Heart left ventricle (tissue), 16 donors: Measurements from ENCODE around the gene HSF4. TPM values are rescaled to one million over a fixed set of nuclear protein-coding genes. Genes with fewer than 3 reads are reported as not detected.

Experiments
- ATAC-seq, 4 donors: fragments of 200-7000 bp; cut with Tn5 transposase; one replicate each; pipeline ENCODE4 v1.9.1; 2020 to 2022; ENCODE audit warnings: moderate library complexity in 4 of 4, mild to moderate bottlenecking in 3 of 4, moderate number of reproducible peaks in 1 of 4
- DNase-seq, 5 donors: peaks; one replicate each; pipeline ENCODE4 v3.0.0-alpha.2; 2020
- H3K27ac ChIP-seq, 12 donors: fragments of 200-600 bp; sonication (generic) in 4 of 12; one replicate each; pipeline versions ENCODE4 v1.5.0 to v1.8.0; 2016 to 2022; ENCODE audit warnings: mild to moderate bottlenecking in 2 of 12
- H3K27me3 ChIP-seq, 9 donors: fragments of 200-600 bp; sonication (generic) in 2 of 9; one replicate each; pipeline versions ENCODE4 v1.5.1 to v1.8.0; 2016 to 2022; ENCODE audit warnings: mild to moderate bottlenecking in 3 of 9
- H3K36me3 ChIP-seq, 9 donors: fragments of 200-600 bp; sonication (generic) in 2 of 9; one replicate each; pipeline versions ENCODE4 v1.5.0 to v1.8.0; 2018 to 2022; ENCODE audit warnings: mild to moderate bottlenecking in 2 of 9
- H3K4me1 ChIP-seq, 12 donors: fragments of 200-600 bp; sonication (generic) in 4 of 12; one replicate each; pipeline versions ENCODE4 v1.5.0 to v1.8.0; 2016 to 2022; ENCODE audit warnings: mild to moderate bottlenecking in 3 of 12
- H3K4me3 ChIP-seq, 12 donors: fragments of 200-600 bp; sonication (generic) in 4 of 12; one replicate each; pipeline versions ENCODE4 v1.5.0 to v1.8.0; 2017 to 2022; ENCODE audit warnings: mild to moderate bottlenecking in 9 of 12, moderate library complexity in 4 of 12
- H3K9me3 ChIP-seq, 12 donors: fragments of 200-600 bp; sonication (generic) in 4 of 12; one replicate each; pipeline versions ENCODE4 v1.5.0 to v1.8.0; 2016 to 2022; ENCODE audit warnings: mild to moderate bottlenecking in 1 of 12
- POLR2A ChIP-seq, 2 donors: fragments of 450-650 bp; IDR thresholded peaks; one replicate each; pipeline ENCODE4 v1.6.1; 2017; ENCODE audit warnings: antibody characterized with exemption in 2 of 2, mild to moderate bottlenecking in 2 of 2, moderate library complexity in 2 of 2
- WGBS, 4 donors: extraction: QIAGEN DNeasy Blood & Tissue Kit in 2 of 4; methylation state at CpG; one replicate each; pipeline versions ENCODE4 v1.1.5 to v1.1.7; 2013 to 2018; 5-methylcytosine and 5-hydroxymethylcytosine counted together
- intact Hi-C, 10 donors: fragments of 100-400 bp; cut with DNase I; formaldehyde crosslinking; loops; one replicate each; pipeline versions ENCODE4 v1.11.1 to v1.14.2; 2022
- polyA plus RNA-seq, 2 donors: library from polyadenylated mRNA; stranded (reverse); fragments of 200-250 nt; gene quantifications; one replicate each; pipeline ENCODE4 v1.2.3, GENCODE V29; 2013
- total RNA-seq, 9 donors: library from RNA; depleted of rRNA in 2 of 9; stranded (reverse); fragments of >200 nt in 2 of 9; fragmentation: NEBNext Ultra II Directional in 3 of 9; extraction: Animal tissue kit (Norgen Biotek cat#: 25700) in 3 of 9; gene quantifications; one replicate each; pipeline versions ENCODE4 v1.1.0 to v1.2.4, GENCODE V29; 2016 to 2023
- TF ChIP-seq, protein P1 (sequence below), 12 donors: fragments of 200-600 bp; sonication (generic) in 4 of 12; IDR thresholded peaks; one replicate each; pipeline versions ENCODE4 v1.5.0 to v1.8.0; 2018 to 2022; ENCODE audit warnings: antibody characterized with exemption in 12 of 12, mild to moderate bottlenecking in 5 of 12
- donor health status: ischemic (EF 13 %, LVEDD 7.1; RV severe dilation, severe dysfunction).
- donor health status: healthy with polysubstance abuse.
- donor health status: DM: no; HTN: yes; CAD: no.
- donor health status: DM: no; HTN: no; CAD: no.
- donor health status: ischemic (EF 25% LVEDD 6.9; RV normal size, moderate dysfunction).
- donor health status: ischemic (EF 25% LVEDD 5.7; RV mildly dilated, moderate dysfunction).
- donor health status: healthy.
- donor health status: DM: yes; HTN: yes; CAD: no.
- donor health status: ischemic (EF 35%, LVEDD 5.7; RV mildly dilated, moderate dysfunction).
- donor health status: nonischemic (EF 11% LVEDD 7.7; RV severe dilation, severe dysfunction).
- donor health status: DM: yes; HTN: yes; CAD: no.
- donor health status: PGD.
- donor health status: ischemic (EF 29% LVEDD 5.4; RV normal size, mild dysfunction).
- donor health status: nonischemic (EF 23%, LVEDD 6.1; RV moderate dilation, normal function).

Gene HSF4
- total and polyA plus RNA-seq, 11 donors: 5.9 to 62.5 (median 35.4) TPM

DNA sequence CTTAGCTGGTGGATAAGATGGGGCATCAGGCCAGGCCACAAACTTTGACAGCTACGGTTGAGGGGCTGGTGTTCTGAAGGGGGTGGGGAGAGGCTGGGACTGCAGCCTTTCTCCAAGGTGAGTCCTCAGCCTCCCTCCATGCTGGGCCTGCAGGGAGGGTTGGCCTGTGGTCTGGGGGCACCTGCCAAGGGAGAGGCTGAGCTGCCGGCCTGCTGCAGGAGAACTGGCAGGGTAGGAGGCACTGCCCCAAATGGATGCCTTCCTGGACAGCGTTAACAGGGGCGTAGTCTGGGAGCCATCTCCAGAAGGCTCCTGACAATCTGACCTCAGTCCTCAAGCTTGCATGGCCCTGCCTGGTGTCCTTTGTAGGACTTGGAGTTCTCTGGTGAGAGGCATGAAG, 39.5 kb downstream of the HSF4 start:
- Histone ChIP-seq H3K36me3 (peaks cover 0 to 42% (median 22%) of the 10 kb centered on the region in 9 donors), H3K4me3 (no peak overlapping the region), H3K4me1 (peaks cover 0 to 4% (median 0%) of the 10 kb centered on the region in 12 donors), H3K9me3 (no peaks in the 10 kb centered on the region), H3K27me3 (no peaks in the 10 kb centered on the region), H3K27ac (no peak overlapping the region)
- ATAC-seq (no peak), DNase-seq (peak in 1 of 5 donors; percentile 45)
- intact Hi-C loops: no loop called here
- 76 to 82% (median 80%) methylated on average over 4 of the region's 4 CpGs for WGBS, 4 donors
- no peak for TF ChIP-seq POLR2A (IDR thresholded peaks at IDR 0.05)
- TF ChIP-seq, protein P1, sequence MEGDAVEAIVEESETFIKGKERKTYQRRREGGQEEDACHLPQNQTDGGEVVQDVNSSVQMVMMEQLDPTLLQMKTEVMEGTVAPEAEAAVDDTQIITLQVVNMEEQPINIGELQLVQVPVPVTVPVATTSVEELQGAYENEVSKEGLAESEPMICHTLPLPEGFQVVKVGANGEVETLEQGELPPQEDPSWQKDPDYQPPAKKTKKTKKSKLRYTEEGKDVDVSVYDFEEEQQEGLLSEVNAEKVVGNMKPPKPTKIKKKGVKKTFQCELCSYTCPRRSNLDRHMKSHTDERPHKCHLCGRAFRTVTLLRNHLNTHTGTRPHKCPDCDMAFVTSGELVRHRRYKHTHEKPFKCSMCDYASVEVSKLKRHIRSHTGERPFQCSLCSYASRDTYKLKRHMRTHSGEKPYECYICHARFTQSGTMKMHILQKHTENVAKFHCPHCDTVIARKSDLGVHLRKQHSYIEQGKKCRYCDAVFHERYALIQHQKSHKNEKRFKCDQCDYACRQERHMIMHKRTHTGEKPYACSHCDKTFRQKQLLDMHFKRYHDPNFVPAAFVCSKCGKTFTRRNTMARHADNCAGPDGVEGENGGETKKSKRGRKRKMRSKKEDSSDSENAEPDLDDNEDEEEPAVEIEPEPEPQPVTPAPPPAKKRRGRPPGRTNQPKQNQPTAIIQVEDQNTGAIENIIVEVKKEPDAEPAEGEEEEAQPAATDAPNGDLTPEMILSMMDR (IDR thresholded peaks at IDR 0.05): no peak

DNA sequence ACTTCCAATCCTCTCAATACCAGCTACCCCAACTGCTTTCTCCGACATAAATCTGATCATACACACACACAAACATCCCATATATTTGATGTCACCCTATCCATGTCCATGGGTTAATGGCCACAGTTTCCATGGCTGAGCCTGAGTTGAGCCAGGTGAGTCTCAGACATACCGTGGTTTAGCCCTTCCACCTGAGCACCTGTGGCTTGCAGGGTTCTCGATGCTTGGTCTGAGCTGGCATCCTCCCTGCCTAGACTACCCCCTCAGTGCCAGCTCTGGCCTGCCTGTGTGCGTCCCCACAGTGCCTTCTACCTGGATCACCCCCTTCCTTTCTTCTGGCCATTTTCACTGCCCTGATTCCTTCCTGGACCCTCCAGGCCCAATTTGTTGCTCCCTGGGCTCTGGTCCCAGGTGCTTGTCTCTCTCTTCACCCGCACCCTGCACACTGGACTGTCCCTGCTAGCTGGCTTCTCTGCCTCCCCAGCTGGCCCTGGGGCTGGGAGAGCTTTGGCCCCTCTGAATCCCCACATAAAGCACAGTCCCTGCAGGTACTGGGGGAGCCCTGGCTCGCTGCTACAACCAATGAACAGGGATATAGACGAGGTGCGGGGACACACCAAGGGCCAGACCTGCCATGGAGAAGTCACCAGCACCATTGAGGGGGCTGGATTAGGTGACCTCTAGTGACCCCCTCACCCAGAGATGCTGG, 41.7 kb downstream of the HSF4 start:
- no peak for TF ChIP-seq POLR2A (IDR thresholded peaks at IDR 0.05)
- TF ChIP-seq, protein P1 (IDR thresholded peaks at IDR 0.05): no peak
- Histone ChIP-seq H3K36me3 (peaks cover 0 to 33% (median 21%) of the 10 kb centered on the region in 9 donors), H3K27me3 (no peaks in the 10 kb centered on the region), H3K9me3 (no peaks in the 10 kb centered on the region), H3K4me3 (no peak overlapping the region), H3K27ac (no peak overlapping the region), H3K4me1 (no peaks in the 10 kb centered on the region)
- WGBS, 4 donors: 92 to 97% (median 95%) methylated on average over 8 of the region's 8 CpGs
- intact Hi-C loops: no loop called here
- ATAC-seq: no peak
- no peak for DNase-seq

DNA sequence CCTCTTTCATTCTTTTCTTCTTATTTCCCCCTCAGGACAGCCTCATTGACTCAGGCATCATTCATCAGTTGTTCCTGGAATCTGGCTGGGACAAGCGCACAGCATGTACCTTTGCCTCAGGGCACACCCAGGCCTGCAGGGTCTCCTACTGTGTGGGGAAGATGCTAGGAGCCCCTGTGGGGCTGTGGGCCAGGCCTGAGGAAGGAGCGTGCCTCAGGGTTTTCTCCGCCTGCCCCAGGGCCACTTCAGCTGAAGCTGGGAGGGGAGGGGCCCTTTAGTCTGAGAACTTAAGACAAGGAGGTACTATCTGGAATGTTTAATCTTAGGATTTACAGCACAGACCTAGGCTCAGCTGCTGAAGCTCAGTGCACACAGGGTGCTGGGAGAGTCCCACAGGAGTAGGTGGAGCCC, 42.3 kb downstream of the HSF4 start:
- no peaks in the 10 kb centered on the region for H3K9me3 ChIP-seq
- no peaks in the 10 kb centered on the region for H3K4me1 ChIP-seq
- no peak for ATAC-seq
- no peak overlapping the region for H3K27ac ChIP-seq
- intact Hi-C loops: no loop called here
- H3K36me3 ChIP-seq: peaks cover 0 to 28% (median 16%) of the 10 kb centered on the region in 9 donors
- no peaks in the 10 kb centered on the region for H3K27me3 ChIP-seq
- no peak overlapping the region for H3K4me3 ChIP-seq
- WGBS, 4 donors: 89 to 98% (median 96%) methylated on average over 3 of the region's 3 CpGs
- peak in 1 of 5 donors; percentile 27 for DNase-seq
- TF ChIP-seq, protein P1 (IDR thresholded peaks at IDR 0.05): no peak
- TF ChIP-seq POLR2A (IDR thresholded peaks at IDR 0.05): no peak

DNA sequence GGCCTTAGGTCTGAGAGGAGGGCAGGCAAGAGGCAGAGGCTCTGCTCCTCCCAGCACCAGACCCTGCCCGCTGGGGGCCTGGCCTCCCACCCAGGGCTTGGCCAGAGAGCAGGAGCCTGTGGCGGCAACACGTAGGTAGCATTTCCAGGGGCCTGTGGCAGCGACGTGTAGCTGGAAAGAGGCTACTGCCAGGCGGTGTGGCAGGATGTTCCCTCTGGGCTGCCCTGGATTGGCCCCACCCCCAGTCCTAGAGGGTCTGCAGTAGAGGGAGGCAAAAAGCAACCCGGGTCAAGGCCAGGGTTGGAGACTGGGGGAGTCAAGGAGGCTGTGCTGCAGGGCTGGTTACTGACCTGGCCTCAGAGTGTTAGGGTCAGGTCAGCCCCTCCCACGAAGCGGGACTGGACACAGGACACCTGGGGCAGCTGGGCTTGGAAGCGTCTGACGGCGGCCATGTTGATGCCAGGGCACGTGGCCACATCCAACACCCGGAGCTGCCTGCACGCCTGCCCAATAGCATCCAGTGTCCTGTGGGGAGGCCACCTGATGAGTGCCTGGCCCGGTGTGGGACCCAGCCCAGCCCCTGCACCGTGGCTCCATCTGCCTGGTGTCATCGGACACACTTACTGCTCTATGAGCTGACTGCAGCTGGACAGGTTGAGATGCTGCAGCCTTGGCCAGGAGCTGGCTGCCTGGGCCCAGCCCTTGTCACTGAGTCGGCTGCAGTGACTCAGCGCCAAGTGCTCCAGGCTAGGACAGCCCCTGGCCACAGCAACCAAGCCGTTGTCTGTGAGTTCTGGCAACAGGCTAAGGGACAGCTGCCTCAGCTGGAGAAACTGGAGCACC, 42.9 kb downstream of the HSF4 start:
- intact Hi-C loops: no loop called here
- TF ChIP-seq POLR2A (IDR thresholded peaks at IDR 0.05): no peak
- TF ChIP-seq, protein P1 (IDR thresholded peaks at IDR 0.05): no peak
- ATAC-seq (no peak), DNase-seq (peak in 1 of 5 donors; percentile 61)
- H3K4me3 ChIP-seq: no peak overlapping the region
- WGBS, 4 donors: 77 to 83% (median 81%) methylated on average over 14 to 21 of the region's 21 CpGs
- H3K36me3 ChIP-seq: peaks cover 0 to 22% (median 9%) of the 10 kb centered on the region in 9 donors
- H3K27me3 ChIP-seq: no peaks in the 10 kb centered on the region
- H3K27ac ChIP-seq: no peak overlapping the region
- H3K4me1 ChIP-seq: no peaks in the 10 kb centered on the region
- H3K9me3 ChIP-seq: no peaks in the 10 kb centered on the region
